LNCAP (cell line): Measurements from ENCODE around the gene ANKRD44.

ENCODE experiments used
- TF ChIP-seq, protein P1 (sequence below): fragments of 450-650 bp; IDR thresholded peaks from 2 replicates; pipeline ENCODE4 v1.5.1; 2017; ENCODE audit warnings: mild to moderate bottlenecking

The ANKRD44 gene

GRCh38 chr2:197090742-197091367, 219.7 kb downstream of the ANKRD44 start:
- TF ChIP-seq, protein P1, sequence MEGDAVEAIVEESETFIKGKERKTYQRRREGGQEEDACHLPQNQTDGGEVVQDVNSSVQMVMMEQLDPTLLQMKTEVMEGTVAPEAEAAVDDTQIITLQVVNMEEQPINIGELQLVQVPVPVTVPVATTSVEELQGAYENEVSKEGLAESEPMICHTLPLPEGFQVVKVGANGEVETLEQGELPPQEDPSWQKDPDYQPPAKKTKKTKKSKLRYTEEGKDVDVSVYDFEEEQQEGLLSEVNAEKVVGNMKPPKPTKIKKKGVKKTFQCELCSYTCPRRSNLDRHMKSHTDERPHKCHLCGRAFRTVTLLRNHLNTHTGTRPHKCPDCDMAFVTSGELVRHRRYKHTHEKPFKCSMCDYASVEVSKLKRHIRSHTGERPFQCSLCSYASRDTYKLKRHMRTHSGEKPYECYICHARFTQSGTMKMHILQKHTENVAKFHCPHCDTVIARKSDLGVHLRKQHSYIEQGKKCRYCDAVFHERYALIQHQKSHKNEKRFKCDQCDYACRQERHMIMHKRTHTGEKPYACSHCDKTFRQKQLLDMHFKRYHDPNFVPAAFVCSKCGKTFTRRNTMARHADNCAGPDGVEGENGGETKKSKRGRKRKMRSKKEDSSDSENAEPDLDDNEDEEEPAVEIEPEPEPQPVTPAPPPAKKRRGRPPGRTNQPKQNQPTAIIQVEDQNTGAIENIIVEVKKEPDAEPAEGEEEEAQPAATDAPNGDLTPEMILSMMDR, result no peak

DNA sequence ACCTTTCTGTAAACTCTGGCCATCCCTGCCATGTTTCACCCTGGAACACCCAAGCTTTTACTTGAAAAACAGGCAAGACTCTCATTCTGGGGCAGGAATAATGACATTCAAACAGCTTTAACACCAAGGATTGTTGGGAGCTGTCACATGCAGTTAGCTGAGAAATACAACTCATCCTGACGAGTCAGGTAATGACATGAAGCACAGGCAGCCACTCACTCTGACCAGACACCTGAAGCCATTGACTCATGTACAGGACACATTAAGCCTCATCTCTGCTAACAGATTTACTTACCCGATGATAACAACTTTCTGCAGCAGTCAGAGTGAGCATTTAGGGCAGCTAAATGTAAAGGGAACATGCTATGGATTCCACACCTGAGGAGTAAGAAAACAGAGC, 220.9 kb downstream of the ANKRD44 start:
- TF ChIP-seq, protein P1, result no peak

DNA sequence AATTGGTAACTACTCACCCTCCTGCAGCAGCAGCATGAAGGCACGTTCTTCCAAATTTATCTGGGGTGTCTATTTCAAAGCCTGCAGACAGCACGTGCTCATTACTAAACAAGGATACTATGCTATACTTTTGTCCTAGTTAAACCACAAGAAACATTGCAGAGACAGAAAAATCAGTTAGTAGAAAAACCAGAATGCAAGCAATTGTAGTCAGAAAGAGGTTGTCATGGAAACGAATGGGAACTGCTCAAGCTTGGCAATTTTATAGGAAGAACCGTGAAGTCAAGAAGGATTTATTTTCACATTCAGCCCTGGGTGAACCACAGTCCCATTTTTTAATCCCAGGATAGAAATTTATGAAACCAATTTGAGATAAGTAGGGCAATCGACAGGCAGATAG, 221.9 kb downstream of the ANKRD44 start:
- TF ChIP-seq, protein P1, result no peak

- TF ChIP-seq, protein P1, result no peak
These were observed 224.1 kb downstream of the ANKRD44 start for GRCh38 chr2:197086500-197086899.

DNA sequence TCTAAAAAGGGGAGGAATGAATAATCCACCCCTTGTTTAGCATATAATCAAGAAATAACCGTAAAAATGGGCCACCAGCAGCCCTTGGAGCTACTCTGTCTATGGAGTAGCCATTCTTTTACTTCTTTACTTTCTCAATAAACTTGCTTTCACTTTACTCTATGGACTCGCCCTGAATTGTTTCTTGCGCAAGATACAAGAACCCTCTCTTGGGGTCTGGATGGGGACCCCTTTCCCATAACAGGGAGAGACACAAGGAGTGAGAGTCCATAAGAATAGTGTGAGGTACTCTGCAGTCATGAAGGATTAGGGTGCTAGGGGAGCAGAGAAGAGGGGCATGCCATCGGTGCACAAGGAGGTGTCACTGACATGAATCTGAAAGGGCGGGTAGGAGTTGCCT, 224.9 kb downstream of the ANKRD44 start:
- TF ChIP-seq, protein P1, result no peak

- TF ChIP-seq, protein P1, result no peak
These were observed 229.3 kb downstream of the ANKRD44 start for GRCh38 chr2:197081294-197081693.

GRCh38 chr2:197080578-197081216, 229.9 kb downstream of the ANKRD44 start:
- TF ChIP-seq, protein P1, result no peak
